ENCODE results near the gene TTC3.

The TTC3 gene

DNA sequence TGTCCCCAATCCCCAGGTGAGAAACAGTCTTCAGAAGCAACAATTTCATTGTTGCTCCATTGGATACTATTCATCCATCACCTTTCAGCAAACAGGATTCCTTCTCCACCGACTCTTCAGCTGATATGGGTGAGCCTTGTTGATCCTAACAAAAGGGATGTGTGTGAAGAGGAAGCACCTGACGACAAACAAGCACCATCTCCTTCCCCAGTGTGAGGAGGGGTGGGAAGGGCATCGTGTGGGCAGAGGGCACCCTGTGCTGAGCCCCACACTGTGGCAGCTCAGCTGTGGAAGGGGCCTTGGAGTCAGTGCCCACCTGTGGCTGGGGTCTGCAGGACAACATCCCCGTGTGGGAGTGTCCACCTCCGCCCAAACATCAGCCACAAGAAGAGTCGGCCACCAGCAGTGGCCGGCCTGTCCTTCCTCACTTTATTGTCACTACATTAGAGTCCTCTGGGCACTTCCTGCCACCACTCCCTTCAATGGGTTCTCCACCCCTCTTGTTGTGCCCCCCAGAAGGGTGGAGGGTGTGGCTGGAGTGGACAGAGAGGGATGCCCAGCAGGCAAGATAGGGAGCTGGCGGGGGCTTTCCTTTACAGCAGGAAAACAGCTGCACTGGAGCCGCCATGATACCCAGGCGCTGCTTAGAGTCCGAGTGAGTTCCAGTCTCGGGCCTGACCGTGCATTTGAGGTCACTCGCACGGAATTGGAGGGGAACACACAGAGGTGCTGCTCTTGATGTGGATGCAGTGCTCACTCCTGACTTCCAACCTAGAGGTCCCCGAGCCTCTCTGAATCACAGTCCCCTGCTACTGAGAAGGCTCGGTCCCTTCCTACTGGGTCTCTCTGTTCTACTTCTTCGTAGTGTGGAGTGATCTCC lies 153.2 kb downstream of the TTC3 start:
- DNase-seq, result no peak

DNA sequence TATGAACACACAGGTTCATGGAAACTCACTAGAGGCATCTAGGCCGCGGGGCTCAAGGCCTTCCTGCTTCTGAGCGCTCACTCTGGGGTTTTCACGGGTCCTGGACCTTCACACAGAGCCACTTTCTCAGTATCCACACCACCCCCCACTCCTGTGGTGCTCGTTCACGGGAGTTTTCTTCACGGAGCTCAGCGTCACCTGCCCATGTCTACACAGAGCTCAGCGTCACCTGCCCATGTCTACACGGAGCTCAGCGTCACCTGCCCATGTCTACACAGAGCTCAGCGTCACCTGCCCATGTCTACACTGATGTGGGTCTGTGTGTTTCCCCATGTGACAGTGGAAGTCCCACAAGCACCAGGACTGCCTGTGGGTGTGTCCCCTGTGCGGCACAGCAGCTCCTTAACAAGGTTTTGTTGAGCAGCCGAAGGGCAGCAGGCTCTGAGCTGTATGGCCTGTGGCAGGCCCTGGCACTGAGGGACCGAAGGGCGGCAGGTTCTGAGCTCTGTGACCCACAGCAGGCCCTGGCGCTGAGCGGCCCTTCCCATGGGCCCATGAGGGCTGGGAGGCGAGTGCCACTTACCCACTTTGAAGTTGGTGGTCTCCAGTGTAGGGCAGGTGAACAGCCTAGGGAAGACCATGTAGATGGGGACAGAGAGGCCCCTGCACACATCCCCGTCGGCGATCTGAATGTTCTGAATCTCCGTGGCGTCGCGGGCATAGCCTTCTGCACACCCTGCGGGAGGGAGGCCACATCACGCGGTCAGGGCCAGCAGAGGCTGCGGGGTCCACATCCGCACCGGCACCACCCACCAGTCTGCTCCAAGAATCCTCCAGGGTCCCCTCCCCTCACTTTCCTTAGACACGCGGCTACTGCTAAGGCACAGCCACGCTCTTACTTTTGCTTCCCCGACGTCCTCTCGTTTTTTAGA lies 154.3 kb downstream of the TTC3 start:
- no peak for DNase-seq

DNA sequence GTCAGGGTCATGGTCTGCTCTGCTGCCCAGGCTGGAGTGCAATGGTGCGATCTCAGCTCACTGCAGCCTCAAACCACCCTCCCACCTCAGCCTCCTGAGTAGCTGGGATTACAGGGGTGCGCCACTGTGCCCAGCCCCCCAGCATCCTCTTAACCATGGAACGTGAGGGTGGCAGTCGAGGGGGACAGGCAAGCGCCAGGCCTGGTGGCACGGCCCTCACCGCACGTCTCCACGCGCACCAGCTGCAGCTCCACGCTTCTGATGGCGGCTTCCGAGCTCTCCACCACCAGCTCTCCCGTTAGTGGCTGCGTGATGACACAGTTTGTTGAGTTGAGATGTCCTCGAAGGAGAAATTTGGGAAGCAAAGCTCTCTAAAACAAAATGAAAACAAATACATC lies 154.9 kb downstream of the TTC3 start:
- DNase-seq, result no peak

DNA sequence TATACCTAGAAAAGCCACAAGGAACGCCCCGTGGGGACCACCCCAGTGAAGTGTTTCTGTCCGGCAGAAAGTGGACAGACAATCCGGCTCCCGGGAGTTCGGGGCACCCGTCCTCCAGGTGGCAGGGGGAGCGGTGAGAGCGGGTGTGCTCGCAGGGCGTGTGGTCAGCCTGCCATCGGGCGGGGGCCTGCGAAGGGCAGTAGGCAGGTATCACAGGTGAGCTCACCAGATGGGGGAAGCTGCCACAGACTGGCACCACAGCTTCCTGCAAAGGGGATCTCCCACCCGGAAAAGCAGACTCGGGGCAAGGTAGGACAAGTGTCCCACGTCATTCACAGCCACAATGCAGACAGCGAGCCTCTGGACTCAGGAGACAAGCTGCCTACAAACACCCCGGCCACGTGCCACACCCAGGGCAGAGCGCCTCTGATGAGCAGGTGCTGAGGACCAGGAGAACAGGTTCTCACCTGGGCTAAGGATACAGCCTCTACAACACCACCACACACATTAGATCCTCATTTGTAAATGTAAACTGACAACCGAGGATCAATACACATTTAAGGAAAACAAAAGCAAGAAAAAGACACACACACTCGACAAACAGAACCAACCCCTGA lies 157.7 kb downstream of the TTC3 start:
- DNase-seq, result no peak

DNA sequence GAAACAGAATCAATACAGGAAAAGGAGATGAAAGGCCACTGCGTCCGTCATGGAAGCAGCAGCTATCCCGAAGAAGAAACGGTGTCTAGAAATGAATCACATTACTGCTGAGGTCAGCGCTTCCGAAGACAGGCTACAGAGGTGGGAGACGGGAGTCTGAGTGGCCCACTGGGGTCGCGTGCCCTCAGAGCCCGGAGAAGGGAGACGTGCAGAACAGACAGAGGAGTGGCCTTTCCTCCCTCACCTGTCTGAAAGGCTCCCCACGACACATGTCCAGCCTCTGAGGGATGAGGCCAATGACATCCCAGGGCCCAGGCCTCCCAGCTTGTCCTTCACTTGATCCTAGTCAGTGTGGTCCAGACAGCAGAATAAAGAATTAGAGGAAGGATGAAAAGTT lies 158.2 kb downstream of the TTC3 start:
- no peak for DNase-seq

DNA sequence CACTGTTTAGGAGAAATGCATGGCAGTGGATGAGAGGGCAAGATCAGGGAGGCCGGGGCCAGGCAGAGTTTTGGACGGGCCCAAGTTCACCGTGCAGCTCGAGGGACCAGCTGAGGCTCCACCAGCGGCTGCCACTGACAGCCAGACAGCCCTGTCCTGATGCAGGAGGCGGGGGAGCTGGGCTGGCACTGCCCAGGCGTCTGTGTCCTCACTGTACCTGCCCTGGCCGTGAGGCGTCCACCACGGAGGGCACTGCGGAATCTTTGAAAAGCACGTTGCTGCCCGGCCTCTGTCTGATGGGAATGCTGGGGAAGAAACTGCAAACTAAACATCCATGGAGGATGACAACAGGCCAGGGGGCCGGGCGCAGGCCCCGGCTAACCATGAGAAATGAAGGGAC lies 158.6 kb downstream of the TTC3 start:
- no peak for DNase-seq

DNA sequence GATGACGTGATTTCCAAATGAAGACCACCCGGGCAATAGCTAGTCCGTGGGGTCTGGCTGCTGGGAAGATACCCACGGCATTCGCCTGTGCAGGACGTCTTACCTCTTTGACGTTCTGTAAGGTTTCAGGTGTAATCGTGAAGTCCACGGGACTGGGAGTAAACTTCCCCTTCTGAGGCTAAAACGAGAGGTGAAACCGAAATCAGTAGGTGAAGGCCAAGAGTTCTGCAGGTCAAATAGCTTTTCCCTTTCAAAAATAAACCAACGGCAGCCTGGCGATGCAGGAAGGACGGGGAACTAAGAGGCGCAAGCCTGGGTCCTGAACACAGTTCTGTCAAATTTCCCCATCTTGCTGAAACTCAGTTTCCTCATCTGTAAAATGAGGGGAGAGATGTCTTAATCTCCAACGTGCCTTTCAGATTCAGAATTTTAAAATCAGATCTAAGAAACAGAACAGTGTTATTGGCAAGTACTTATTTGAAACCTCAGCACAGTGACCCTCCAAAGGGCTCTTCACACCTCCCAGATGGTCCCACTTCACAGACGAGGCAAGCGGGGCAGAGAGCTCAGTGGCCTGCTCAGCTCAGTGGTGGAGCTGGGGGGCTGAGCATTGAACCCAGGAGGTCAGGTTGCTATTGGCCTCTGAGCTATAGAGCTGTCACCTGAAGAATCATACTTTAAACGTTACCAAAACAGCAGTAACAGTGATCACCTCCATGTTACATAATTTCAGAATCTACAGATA lies 159.4 kb downstream of the TTC3 start:
- no peak for DNase-seq

DNA sequence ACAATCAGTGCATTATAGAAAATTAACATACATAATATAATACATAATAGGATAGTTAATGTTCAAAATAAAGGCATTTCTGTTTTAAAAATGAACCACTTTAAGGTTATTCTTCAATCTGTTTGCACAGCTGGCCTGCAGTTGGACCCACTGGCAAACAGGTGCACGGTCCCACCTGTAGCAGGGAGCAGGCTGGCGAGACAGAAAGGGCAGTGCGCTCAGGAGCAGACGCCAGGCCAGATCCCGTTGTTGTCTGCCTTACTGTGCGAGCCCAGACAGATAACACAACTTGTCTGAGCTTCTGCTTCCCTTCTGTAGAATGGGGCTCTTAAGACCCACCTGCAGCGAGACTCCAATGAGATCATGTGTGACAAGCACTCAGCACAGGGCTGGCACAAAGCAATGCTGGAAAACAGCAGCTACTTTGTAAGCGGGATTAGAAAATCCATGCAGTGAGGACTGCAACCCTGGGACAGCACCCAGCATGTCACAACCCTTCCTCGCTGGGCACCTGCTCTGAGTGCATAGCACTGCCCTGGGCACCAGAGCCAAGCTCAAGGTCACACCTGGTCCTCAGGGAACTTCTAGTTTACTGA lies 160.6 kb downstream of the TTC3 start:
- DNase-seq, result no peak

DNA sequence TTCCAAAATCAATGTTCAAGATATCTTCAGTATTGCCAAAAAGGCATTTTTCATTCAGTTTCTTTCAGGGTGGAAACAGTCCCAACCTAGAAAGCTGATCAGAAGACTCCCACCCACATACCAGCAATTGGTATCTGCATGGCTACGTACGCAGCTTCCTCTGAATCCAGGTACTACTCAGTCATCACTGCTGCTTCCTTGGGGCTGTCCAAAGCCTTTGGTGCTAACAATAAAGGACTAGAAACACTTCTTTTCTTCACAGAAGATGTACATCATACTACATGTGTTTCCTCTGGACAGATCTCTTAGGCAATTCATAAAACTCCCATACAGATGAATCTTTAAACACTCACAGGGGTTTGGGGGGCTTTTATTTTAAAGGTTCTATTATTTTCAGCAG lies 164.3 kb downstream of the TTC3 start:
- DNase-seq, result no peak

DNA sequence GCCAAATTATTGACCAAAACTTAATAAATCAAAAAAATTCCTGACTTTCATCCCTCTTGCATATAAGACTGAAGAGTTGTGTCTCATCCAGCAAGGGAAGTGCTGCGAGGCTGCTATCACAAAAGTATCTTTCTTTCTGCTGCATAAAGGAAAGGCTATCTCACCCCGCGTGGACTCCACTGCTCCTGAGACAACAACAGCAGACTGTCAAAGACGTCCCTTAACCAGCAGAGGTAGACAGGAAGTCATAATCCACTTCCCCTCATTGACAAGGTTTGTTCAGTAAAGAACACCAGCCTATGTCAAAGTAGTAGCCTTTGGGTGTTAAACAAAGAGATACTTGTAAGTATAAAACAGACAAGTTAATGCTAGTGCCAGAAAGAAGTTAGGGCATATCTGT lies 164.7 kb downstream of the TTC3 start:
- DNase-seq, result no peak

DNA sequence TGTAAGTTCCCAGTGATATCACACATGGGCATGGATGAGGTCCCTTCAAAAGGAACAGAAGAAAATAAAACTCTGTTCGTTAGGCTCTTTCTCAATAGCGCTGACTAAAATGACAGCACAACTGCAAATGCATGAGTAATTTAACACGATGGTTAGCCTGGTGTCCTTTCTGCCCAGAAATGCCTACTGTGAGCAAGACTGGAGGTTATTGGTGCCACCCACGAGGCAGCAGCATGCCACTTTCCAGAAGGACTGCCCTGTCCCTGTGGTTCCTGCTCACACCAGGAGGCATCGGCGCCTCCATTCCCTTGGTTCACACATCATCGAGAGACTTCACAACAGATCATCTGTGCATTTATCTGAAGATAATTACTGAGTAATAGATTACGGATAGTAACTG lies 167.9 kb downstream of the TTC3 start:
- no peak for DNase-seq

DNA sequence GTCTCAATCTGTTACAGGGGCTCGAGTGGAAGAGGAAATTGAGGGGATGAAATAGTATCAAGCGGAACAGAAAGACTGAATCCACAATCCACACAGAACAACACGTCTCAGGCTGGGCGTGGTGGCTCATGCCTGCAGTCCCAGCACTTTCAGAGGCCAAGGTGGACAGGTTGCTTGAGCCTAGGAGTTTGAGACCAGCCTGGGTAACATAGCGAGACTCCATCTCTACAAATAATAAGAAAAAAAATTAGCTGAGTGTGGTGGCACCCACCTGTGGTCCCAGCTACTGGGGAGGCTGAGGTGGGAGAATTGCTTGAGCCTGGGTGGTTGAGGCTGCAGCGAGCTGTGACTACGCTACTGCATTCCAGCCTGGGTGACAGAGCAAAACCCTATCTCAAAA lies 168.4 kb downstream of the TTC3 start:
- no peak for DNase-seq

DNA sequence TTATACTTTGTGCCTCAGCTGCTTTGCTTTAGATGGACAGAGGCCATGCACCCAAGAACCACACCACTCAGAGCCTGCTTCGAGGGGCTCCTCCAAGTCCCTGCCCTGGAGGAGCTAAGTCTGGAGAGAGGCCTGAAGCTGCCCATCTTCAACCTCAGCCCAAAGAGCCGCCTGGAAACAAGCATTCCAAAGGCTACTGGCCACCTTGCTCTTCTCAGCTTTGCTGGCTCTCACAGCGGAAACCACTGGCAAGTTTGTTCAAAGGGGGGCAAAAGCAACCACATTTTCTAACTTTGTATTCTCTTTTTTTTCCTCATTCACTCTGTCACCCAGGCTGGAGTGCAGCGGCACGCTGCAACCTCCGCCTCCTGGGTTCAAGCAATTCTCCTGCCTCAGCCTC lies 170.9 kb downstream of the TTC3 start:
- no peak for DNase-seq

DNA sequence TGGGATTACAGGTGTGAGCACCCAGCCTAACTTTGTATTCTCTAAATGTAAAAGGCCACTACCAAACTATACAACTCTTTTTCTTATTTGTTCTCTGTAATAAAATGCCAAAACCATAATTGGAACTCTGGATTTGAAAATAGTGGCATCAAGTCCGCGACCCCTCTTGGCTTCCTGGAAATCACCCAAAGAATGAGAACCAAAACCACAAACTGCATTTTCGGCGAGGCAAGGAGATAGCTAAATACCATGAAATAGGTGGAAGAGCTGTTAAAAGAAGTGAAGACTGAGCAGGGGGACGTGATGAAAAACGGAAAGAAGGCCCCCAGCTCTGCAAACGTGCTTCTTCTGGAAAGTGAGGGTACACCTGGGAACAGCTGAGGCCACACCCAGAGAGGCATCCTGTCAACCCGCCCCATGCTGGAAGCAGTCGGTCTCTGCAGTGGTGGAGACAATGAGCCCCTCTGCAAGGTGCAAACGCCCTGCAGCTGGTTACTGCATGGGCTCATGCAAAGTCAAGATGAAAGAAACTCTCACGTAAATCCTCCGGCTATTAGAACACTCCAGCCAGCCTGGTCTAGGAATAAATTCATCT lies 171.5 kb downstream of the TTC3 start:
- DNase-seq, result no peak

DNA sequence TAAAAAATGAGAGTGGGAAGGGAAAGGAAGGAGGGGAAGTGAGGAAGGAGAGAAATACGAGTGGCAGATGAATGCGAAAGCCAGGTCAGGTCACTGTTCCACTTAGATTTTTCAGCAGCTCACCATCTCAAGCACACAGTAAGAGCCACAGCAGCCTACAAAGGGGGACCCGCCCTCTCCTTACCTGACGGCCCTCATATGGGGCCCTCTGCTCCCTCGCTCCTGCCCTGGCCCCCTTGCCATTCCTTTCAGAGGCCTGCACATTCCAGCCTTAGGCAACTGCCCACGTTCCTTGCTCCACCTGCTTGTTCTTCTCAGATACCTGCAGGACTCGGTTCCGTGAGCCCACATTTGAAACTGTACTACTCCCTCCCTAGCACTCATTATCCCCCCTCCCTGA lies 172.1 kb downstream of the TTC3 start:
- no peak for DNase-seq

DNA sequence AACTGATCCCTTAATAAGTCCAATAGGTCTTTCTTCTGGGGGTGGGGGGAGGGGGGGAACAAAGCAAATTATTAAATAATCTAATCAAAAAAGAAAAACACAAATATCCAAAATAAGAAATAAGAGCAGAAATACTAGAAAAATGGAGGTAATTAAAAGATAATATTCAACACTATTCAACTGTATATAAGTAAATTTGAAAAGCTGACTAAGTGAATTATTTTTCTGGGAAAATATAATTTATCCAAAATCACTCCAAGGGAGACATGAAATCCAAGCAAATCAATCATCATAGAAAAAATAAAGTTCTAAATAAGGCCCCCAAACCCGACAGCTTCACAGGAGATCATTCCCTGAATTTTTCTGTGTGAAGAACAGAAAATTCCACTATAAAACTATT lies 175.2 kb downstream of the TTC3 start:
- no peak for DNase-seq

DNA sequence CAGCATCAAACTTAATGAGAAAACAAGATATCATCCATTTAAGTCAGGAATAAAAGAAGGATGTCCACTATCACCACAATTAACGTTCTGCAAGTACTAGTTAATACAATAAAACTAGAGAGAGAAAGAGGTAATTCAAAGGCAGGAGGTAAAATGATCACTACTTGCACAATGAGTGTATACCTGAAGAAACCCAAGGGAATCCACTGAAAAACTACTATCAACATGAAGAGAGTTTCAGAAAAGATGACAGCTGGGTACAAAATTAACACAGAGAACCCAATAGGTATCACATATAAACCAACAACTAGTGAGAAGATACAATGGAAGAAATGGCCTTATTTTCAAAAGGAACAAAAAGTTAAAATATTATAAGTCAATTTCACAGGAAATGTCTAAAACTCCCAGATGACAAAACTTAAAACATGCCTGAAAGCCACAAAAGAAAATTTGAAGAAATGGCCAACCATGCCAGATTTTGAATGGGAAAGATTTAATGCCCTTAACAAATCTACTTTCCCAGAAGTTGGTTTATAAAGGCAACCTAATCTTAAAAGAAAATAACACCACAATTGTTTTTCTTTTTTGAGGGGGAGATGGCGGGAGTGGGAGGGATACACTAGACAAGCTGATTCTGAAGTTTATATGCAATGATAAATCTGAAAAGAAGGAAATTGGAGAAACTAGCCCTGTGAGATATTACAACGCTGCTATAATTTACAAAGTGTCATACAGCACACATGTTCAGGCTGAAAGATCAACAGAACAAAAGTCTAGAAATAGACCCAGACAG lies 176.3 kb downstream of the TTC3 start:
- no peak for DNase-seq

DNA sequence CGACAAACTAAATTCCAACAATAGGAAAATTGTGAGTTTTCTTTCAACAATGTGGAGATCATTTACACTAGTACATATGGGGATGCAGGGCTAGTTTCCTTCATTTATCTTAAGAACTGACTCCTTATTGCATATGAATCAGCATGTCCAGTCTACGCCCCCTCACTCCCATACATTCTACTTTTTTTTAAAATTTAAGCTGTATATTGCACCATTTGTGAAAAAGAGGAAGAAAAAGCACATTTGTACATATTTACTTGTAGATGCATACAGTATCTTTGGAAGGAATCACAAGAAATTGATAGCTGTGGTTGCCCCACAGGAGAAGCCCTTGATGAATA lies 178.2 kb downstream of the TTC3 start:
- DNase-seq, result no peak

Measured in NCI-H226 (cell line).